B cell (primary cell): Measurements from ENCODE around the gene TNFAIP8L3.

Source experiments
- EZH2 ChIP-seq: IDR thresholded peaks from 2 replicates; pipeline ENCODE4 v1.6.1; 2012; ENCODE audit warnings: borderline replicate concordance, low read depth, mild to moderate bottlenecking, moderate library complexity, low read length; ENCODE audit not compliant: insufficient read depth, poor library complexity, severe bottlenecking
- TF ChIP-seq, protein P1 (sequence below): fragments of 200-600 bp; IDR thresholded peaks from one replicate; pipeline ENCODE4 v1.8.0; 2022; ENCODE audit warnings: antibody characterized with exemption, mild to moderate bottlenecking

DNA sequence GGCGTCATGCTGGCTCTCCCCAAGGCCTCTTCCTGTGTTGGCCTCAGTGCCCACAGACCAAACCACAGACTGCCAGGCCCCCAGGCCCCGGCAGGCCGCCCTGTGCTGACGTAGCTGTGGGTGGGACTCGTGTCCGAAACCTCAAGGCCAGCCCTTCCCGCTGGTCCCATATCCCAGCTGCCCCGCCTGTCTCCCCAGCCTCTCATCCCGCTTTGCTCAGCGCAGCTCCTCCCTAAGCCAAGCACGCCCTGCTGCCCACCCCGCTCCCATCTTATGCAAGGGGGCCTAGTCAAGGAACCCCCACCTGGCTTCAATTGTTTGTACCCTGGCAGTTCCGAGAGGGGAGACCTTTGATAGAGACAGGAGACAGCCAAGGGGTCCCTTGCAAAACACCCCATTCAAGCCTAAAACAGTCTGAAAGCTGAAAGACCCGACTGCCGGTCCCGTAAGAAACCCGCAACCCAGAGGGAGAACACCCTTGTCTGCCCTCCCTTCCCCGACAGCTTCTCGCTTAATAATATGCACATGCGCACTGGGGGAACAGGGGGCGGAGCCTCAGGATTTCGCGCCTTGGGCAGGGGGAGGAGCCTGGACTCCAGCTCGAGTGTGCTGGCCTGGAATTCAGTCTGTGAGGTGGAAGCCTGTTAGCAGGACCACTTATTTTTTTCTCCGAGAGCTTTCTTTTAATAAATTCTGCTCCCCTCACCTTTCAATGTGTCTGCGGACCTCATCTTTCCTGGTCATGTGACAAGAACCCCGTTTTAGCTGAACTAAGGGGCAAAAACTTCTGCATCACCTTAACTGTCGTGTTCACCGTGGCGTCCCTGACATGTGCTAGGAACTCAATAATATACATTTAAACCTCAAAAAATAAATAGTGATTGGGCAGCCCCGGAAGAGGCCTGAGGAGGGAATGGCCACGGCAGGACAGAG, 17.2 kb downstream of the TNFAIP8L3 start:
- TF ChIP-seq, protein P1, sequence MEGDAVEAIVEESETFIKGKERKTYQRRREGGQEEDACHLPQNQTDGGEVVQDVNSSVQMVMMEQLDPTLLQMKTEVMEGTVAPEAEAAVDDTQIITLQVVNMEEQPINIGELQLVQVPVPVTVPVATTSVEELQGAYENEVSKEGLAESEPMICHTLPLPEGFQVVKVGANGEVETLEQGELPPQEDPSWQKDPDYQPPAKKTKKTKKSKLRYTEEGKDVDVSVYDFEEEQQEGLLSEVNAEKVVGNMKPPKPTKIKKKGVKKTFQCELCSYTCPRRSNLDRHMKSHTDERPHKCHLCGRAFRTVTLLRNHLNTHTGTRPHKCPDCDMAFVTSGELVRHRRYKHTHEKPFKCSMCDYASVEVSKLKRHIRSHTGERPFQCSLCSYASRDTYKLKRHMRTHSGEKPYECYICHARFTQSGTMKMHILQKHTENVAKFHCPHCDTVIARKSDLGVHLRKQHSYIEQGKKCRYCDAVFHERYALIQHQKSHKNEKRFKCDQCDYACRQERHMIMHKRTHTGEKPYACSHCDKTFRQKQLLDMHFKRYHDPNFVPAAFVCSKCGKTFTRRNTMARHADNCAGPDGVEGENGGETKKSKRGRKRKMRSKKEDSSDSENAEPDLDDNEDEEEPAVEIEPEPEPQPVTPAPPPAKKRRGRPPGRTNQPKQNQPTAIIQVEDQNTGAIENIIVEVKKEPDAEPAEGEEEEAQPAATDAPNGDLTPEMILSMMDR: no peak
- TF ChIP-seq EZH2: no peak
